GM12872 (cell line): ENCODE measurements around the gene NRF1.

Source experiments
- TF ChIP-seq, protein P1 (sequence below): IDR thresholded peaks from 3 replicates; pipeline ENCODE4 v1.5.1; 2011; ENCODE audit warnings: low read depth, mild to moderate bottlenecking, low read length, moderate library complexity; ENCODE audit not compliant: insufficient read depth

NRF1 gene

DNA sequence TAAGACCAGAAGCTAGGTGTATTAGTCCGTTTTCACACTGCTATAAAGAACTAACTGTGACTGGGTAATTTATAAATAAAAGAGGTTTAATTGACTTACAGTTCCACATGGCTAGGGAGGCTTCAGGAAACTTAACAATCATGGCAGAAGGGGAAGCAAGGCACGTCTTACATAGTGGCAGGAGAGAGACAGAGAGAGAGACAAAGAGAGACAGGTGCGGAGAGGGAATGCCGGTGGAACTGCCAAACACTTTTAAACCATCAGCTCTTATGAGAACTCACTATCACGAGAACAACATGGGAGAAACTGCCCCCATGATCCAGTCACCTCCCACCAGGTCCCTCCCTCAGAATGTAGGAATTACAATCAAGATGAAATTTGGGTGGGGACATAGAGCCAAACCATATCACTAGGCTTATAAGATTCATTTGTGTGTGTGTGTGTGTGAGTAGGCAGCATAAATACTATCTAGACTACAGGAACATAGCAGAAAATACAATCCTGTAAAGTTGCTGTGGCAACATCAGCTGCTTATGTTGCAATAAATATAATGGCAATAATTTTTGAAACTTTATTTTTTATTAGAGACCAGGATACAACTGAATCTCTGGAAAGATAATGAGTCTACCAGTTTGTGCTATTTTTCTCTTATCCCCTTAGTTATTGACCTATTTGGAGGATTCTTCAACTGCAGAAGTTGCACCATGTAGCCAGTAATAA is 77.1 kb downstream of the NRF1 start:
- TF ChIP-seq, protein P1, sequence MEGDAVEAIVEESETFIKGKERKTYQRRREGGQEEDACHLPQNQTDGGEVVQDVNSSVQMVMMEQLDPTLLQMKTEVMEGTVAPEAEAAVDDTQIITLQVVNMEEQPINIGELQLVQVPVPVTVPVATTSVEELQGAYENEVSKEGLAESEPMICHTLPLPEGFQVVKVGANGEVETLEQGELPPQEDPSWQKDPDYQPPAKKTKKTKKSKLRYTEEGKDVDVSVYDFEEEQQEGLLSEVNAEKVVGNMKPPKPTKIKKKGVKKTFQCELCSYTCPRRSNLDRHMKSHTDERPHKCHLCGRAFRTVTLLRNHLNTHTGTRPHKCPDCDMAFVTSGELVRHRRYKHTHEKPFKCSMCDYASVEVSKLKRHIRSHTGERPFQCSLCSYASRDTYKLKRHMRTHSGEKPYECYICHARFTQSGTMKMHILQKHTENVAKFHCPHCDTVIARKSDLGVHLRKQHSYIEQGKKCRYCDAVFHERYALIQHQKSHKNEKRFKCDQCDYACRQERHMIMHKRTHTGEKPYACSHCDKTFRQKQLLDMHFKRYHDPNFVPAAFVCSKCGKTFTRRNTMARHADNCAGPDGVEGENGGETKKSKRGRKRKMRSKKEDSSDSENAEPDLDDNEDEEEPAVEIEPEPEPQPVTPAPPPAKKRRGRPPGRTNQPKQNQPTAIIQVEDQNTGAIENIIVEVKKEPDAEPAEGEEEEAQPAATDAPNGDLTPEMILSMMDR: no peak

DNA sequence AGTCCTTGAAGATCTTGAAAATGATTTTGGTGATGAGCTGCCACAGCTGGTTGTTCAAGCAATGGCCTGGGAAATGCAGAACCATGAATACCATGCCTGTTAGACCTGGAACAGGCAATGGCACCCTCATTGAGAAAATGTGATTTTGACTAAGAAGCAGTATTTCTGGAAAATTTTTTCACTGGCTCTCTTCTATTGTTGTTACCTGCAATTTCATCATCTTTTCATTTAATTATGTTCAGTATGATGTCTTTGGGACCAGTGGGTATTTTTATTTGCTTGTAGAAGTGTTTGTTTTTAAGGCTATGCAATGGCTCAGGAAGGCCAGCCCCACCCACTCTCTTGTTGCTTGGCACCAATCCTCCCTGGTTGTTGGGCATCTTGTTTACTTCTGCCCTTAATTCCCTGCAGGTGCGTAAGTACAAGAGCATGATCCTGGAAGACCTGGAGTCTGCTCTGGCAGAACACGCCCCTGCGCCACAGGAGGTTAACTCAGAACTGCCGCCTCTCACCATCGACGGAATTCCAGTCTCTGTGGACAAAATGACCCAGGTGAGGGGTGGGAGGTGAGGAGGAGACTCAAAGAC is 78.6 kb downstream of the NRF1 start:
- TF ChIP-seq, protein P1: no peak

DNA sequence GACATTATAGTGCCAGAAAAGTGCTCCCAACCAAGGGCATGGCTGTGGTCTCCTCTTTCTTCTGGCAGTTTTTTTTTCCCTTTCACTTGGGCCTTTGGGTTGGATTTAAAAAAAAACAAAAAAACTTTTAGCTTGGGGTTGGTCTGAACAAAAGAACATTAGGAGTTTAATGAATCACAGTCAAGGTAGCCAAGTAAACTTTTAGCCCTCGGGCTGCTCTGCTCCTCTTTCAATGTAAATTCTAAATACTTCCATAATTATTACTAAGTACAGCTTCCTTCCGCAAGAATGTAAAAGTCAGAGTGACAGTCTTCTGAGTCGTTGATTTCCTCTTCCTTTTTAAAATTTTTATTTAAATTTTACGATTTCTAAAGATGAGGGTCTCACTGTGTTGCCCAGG is 79.2 kb downstream of the NRF1 start:
- TF ChIP-seq, protein P1: no peak

DNA sequence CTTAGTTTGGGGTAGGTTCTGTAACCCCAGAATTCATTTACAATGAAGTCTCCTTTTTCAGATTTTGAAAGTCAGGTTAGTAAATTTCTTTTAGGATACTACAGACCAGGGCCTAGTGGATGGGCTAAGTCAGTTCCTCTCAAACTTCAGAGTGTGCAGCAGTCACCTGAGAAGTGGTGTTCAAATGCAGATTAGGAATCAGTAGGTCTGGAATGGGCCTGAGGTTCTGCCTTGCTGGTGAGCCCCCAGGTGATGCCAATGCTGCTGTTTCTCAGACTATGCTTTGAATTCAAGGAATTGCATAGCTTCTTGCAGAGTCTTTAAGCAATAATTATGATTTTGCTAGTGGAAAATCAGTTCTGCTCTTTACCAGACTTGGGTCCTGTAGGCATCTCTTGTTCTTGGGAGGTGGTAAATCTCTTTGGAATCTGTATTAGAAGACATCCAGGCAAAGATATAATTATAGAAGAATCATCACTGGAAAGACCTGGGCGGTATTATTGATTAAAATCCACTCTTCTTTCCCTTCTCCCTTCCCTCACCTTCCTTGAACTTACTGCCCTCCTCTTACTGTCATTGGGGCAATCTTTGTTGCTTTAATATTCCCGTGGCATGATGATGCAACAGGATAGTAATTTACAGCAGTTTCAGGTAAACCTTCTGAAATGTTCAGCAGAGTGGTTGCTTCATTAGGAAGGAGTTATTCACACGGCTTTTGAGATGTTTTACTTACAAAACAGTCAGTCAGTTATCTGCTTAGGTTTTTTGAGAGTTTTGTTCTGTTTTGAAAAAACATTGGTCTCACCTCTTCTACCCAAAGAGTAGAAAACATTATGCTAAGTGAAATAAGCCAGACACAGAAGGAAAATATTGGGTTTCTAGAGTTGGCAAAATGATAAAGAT is 87.2 kb downstream of the NRF1 start:
- TF ChIP-seq, protein P1: no peak

DNA sequence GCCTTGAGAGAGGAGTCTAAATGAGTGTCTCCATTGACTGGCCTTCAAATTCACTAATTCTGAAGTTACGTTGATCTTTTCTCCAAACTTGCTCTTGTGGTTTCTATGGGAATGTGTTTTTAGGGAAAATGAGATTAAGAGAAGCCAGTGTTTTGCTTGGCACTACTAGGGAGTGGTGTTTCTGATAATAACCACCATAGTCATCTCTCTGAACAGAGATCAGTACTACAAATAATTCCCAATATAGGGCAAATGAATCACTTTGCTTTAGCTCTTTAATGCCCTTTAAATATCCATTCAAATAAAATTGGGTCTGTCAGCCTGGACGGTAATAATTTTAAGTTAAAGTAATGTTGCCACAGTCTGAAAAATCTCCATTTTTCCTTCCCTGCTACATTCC is 90.8 kb downstream of the NRF1 start:
- TF ChIP-seq, protein P1: no peak

DNA sequence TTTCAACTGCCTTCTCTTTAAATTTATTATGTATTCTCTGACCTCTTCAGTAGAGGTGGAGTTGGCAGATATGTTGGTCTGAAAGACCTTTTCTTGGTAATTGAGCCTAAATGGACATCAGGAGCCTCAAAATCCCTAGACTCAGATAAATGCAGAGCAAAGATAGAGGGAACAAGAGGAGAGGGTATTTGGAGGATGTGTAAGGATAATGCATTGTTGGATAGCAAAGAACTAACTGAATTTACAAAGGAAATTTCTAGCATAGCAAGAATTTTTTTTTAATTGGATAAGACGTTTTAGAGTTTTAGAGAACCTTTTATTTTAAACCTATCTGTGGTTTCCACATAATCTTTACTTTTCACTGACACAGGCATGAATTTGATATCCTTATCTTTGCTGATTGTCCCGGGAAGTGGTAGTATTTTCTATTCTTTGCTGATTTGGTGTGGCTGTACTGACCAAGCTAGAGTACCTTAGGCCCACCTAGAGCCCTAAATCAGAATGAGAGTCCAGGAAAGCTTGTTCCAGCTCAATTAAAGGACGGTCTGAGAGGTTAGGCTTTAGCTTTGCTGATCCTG is 91.3 kb downstream of the NRF1 start:
- TF ChIP-seq, protein P1: no peak

DNA sequence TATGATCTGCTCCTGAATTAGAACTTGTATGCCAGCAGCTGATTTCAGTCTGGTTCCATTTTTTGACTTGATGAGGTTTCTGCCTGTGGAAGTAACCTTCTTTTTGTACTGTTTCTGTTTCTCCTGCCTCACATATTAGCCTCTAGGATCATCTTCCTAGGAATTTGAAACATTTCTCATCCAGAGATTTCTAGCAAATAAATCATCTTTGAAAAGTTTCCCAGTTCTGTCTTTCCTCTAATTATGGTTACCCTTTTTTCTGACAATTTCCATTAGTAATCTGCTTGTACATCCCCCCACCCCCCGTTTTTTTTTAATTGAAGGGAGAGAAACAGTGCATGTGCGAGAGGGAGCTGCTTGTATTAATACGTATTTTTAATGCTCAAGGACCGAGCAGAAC is 92.2 kb downstream of the NRF1 start:
- TF ChIP-seq, protein P1: no peak
